ENCODE data around the gene IPO13.

- TF ChIP-seq TAF1 (IDR thresholded peaks at IDR 0.05; ENCODE audit: low read depth, low read length), result no peak
- TF ChIP-seq POLR2AphosphoS5 (IDR thresholded peaks at IDR 0.05; ENCODE audit: low read depth, low read length), result no peak
- no peak for TF ChIP-seq POLR2A (IDR thresholded peaks at IDR 0.05; ENCODE audit: low read depth, low read length)
Measured at GRCh38 chr1:44014365-44015104, 67.8 kb downstream of the IPO13 start.

Measured in GM12891 (cell line).